SHP77 (cell line): Measurements from ENCODE around the gene KCNK4.

Experiments
- DNase-seq, 2 experiments: peaks; one replicate each; lab custom pipeline; 2025; lab: John Stamatoyannopoulos, UW

Gene KCNK4

GRCh38 chr11:64347193-64347867, 56.2 kb downstream of the KCNK4 start:
- DNase-seq: no peak

GRCh38 chr11:64348383-64349024, 57.4 kb downstream of the KCNK4 start:
- DNase-seq: no peak

- DNase-seq: no peak
These were observed 57.9 kb downstream of the KCNK4 start for GRCh38 chr11:64349025-64349387.

- no peak for DNase-seq
These were observed 58.3 kb downstream of the KCNK4 start for GRCh38 chr11:64349404-64349803.
